ENCODE data around the gene EPHB1.
A peak's percentile ranks its signal among the peaks of the same experiment; 100 is the strongest.

EPHB1 gene

GRCh38 chr3:134852132-134852531, 57.1 kb downstream of the EPHB1 start:
- DNase-seq: no peak

- peak; percentile 71 for DNase-seq
These were observed 57.9 kb downstream of the EPHB1 start for GRCh38 chr3:134852893-134853351.

GRCh38 chr3:134854254-134854653, 59.2 kb downstream of the EPHB1 start:
- DNase-seq: peak; percentile 12

GRCh38 chr3:134857356-134857755, 62.3 kb downstream of the EPHB1 start:
- DNase-seq: no peak

- DNase-seq: no peak
These were observed 62.8 kb downstream of the EPHB1 start for GRCh38 chr3:134857776-134858362.

- DNase-seq: no peak
These were observed 63.5 kb downstream of the EPHB1 start for GRCh38 chr3:134858441-134859035.

GRCh38 chr3:134859341-134859740, 64.3 kb downstream of the EPHB1 start:
- no peak for DNase-seq

GRCh38 chr3:134860141-134860540, 65.1 kb downstream of the EPHB1 start:
- no peak for DNase-seq

- DNase-seq: no peak
These were observed 68.9 kb downstream of the EPHB1 start for GRCh38 chr3:134863915-134864314.

GRCh38 chr3:134864636-134865035, 69.6 kb downstream of the EPHB1 start:
- peak; percentile 48 for DNase-seq

GRCh38 chr3:134867277-134867676, 72.2 kb downstream of the EPHB1 start:
- no peak for DNase-seq

GRCh38 chr3:134869153-134869726, 74.2 kb downstream of the EPHB1 start:
- DNase-seq: no peak

GRCh38 chr3:134871818-134872217, 76.8 kb downstream of the EPHB1 start:
- no peak for DNase-seq

GRCh38 chr3:134872440-134873388, 77.7 kb downstream of the EPHB1 start:
- no peak for DNase-seq

GRCh38 chr3:134873789-134874188, 78.7 kb downstream of the EPHB1 start:
- no peak for DNase-seq

GRCh38 chr3:134874737-134875413, 79.8 kb downstream of the EPHB1 start:
- DNase-seq: no peak

GRCh38 chr3:134876836-134877235, 81.8 kb downstream of the EPHB1 start:
- DNase-seq: no peak

- no peak for DNase-seq
These were observed 82.7 kb downstream of the EPHB1 start for GRCh38 chr3:134877788-134878187.

GRCh38 chr3:134879990-134880389, 84.9 kb downstream of the EPHB1 start:
- no peak for DNase-seq

GRCh38 chr3:134880431-134880830, 85.4 kb downstream of the EPHB1 start:
- DNase-seq: no peak

GRCh38 chr3:134881305-134881704, 86.2 kb downstream of the EPHB1 start:
- DNase-seq: no peak

GRCh38 chr3:134883697-134884385, 88.8 kb downstream of the EPHB1 start:
- DNase-seq: no peak
